ACC112 (cell line): ENCODE data around the gene PAX4.
"Not testable (repeated sequence)": the region's sequence is repeated elsewhere in the genome, so short reads cannot be mapped to it uniquely, and the experiment has no call there.

Experiments
- H2AFZ ChIP-seq: fragments of 200-600 bp; sonication (generic); one replicate; pipeline ENCODE4 v1.6.0; 2017; ENCODE audit warnings: antibody characterized with exemption, low read length; ENCODE audit not compliant: unreplicated experiment
- H3K27ac ChIP-seq: fragments of 200-600 bp; sonication (generic); 2 replicates; pipeline ENCODE4 v1.5.1; 2014; ENCODE audit warnings: low read depth, mild to moderate bottlenecking, antibody characterized with exemption, low read length, moderate library complexity
- H3K27me3 ChIP-seq: fragments of 200-600 bp; sonication (generic); 2 replicates; pipeline ENCODE4 v1.6.1; 2014; ENCODE audit warnings: mild to moderate bottlenecking, antibody characterized with exemption, low read length, moderate library complexity, mixed read lengths; ENCODE audit not compliant: insufficient read depth
- H3K36me3 ChIP-seq: fragments of 200-600 bp; sonication (generic); 2 replicates; pipeline ENCODE4 v1.6.1; 2016; ENCODE audit warnings: mild to moderate bottlenecking, antibody characterized with exemption, low read length, moderate library complexity, mixed read lengths; ENCODE audit not compliant: insufficient read depth
- H3K4me1 ChIP-seq: fragments of 200-600 bp; sonication (generic); one replicate; pipeline ENCODE4 v1.6.1; 2016; ENCODE audit warnings: low read length, mixed read lengths; ENCODE audit not compliant: insufficient read depth, unreplicated experiment, control insufficient read depth
- H3K4me3 ChIP-seq: fragments of 200-600 bp; sonication (generic); 2 replicates; pipeline ENCODE4 v1.5.1; 2014; ENCODE audit warnings: mild to moderate bottlenecking, low read depth, low read length
- H3K79me2 ChIP-seq: fragments of 200-600 bp; sonication (generic); one replicate; pipeline ENCODE4 v1.6.0; 2016; ENCODE audit warnings: low read length; ENCODE audit not compliant: control insufficient read depth, unreplicated experiment, insufficient read depth

Gene PAX4

GRCh38 chr7:127568034-127568433, 49.9 kb downstream of the PAX4 start:
- not testable (repeated sequence) for H3K36me3 ChIP-seq, H3K79me2 ChIP-seq, H3K4me3 ChIP-seq, H3K27me3 ChIP-seq, H3K4me1 ChIP-seq, H3K27ac ChIP-seq, H2AFZ ChIP-seq

- Histone ChIP-seq H3K36me3 (no peaks in the 10 kb centered on the region), H3K4me3 (no peak overlapping the region), H2AFZ (no peak overlapping the region), H3K27me3 (no peaks in the 10 kb centered on the region), H3K27ac (no peak overlapping the region), H3K4me1 (no peaks in the 10 kb centered on the region), H3K79me2 (no peaks in the 10 kb centered on the region)
Measured at GRCh38 chr7:127566242-127566641, 51.7 kb downstream of the PAX4 start.
